Posterior vena cava (tissue), 2 donors: ENCODE data around the gene GLT1D1. TPM values are rescaled to one million over a fixed set of nuclear protein-coding genes. Genes with fewer than 3 reads are reported as not detected.

ENCODE experiments used
- DNase-seq: peaks from one replicate; pipeline ENCODE4 v3.0.0-alpha.2; 2020; ENCODE audit warnings: low spot score
- intact Hi-C, 2 donors: fragments of 100-400 bp; cut with DNase I; formaldehyde crosslinking; loops; one replicate each; pipeline versions ENCODE4 v1.14.1 to v1.14.2; 2022 to 2023
- total RNA-seq, 2 donors: library from RNA; stranded (reverse); fragmentation: NEBNext Ultra II Directional; extraction: Animal tissue kit (Norgen Biotek cat#: 25700); gene quantifications; one replicate each; pipeline ENCODE4 v1.2.1, GENCODE V29; 2021
- donor health status: DM: yes; HTN: yes; CAD: no.
- donor health status: DM: yes; HTN: yes; CAD: no.

GLT1D1 gene
- total RNA-seq, 2 donors from 2014 or later: 0.67 to 1.9 TPM

- intact Hi-C loops: loop anchor here in 1 of 2 donors (10.0 kb wide), 1 partner anchor 1439 kb away; no protein-coding TSS in a partner anchor
- no peak for DNase-seq
Measured at GRCh38 chr12:128976120-128976738, 123.0 kb downstream of the GLT1D1 start.

GRCh38 chr12:128977441-128977840 is 124.2 kb downstream of the GLT1D1 start:
- intact Hi-C loops: loop anchor here in 1 of 2 donors (10.0 kb wide), 1 partner anchor 1437 kb away; no protein-coding TSS in a partner anchor
- no peak for DNase-seq

GRCh38 chr12:128978067-128978466 is 124.8 kb downstream of the GLT1D1 start:
- DNase-seq: no peak
- intact Hi-C loops: loop anchor here in 1 of 2 donors (10.0 kb wide), 1 partner anchor 1437 kb away; no protein-coding TSS in a partner anchor

- intact Hi-C loops: no loop called here
- DNase-seq: no peak
Measured at GRCh38 chr12:128980623-128981022, 127.3 kb downstream of the GLT1D1 start.

GRCh38 chr12:128981971-128982533 is 128.8 kb downstream of the GLT1D1 start:
- intact Hi-C loops: no loop called here
- DNase-seq: no peak

- intact Hi-C loops: no loop called here
- no peak for DNase-seq
Measured at GRCh38 chr12:128982933-128983332, 129.7 kb downstream of the GLT1D1 start.

- no peak for DNase-seq
- intact Hi-C loops: no loop called here
Measured at GRCh38 chr12:128983371-128983770, 130.1 kb downstream of the GLT1D1 start.

GRCh38 chr12:128986957-128987356 is 133.7 kb downstream of the GLT1D1 start:
- intact Hi-C loops: no loop called here

DNA sequence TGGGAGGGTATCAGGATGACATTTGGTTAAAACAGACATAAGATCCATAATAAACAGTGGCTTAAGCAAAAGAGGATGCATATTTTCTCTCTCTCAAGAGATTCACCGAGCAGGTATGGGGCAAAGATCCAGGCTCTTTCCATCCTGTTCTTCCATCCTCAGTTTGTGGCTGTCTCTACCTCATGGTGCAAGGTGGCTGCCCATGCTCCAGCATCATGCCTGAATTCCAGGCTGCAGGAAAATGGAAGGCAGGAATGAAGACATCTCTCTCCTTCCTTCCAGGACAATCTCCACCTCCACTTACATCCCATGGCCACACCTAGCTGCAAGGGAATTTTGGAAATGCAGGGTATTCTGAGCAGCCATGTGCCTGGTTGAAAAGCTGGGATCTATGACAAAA is 136.0 kb downstream of the GLT1D1 start:
- intact Hi-C loops: no loop called here
- DNase-seq: no peak

More at GRCh38 chr12:128986957-128987356, 133.7 kb downstream of the GLT1D1 start:
- no peak for DNase-seq

GRCh38 chr12:128991716-128992115 is 138.4 kb downstream of the GLT1D1 start:
- no peak for DNase-seq
- intact Hi-C loops: no loop called here

- intact Hi-C loops: no loop called here
Measured at GRCh38 chr12:128992116-128992515, 138.8 kb downstream of the GLT1D1 start.

DNA sequence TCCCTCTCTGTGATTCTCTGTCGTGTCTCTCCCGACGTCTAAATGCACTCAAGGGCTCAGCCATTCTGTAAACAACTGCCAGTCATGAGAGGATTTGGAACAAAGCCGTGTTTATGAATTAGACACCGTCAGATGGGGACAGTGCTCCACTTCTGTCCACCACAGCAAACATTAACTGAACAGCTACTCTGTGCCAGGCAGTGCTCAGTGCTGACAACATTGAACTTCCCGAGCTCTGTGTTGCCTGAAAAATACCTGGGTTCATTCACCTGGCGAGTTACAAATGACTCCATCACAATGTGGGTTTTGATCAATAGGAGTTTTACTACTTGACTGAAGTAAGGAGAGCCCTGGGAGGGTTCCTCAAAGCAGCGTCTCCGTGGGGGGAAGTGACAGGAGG is 139.3 kb downstream of the GLT1D1 start:
- intact Hi-C loops: no loop called here
- DNase-seq: no peak

More at GRCh38 chr12:128992116-128992515, 138.8 kb downstream of the GLT1D1 start:
- DNase-seq: no peak

- DNase-seq: no peak
- intact Hi-C loops: no loop called here
Measured at GRCh38 chr12:128994856-128995255, 141.6 kb downstream of the GLT1D1 start.

- no peak for DNase-seq
- intact Hi-C loops: no loop called here
Measured at GRCh38 chr12:128995619-128996018, 142.3 kb downstream of the GLT1D1 start.

- no peak for DNase-seq
- intact Hi-C loops: no loop called here
Measured at GRCh38 chr12:129001826-129002225, 148.5 kb downstream of the GLT1D1 start.

DNA sequence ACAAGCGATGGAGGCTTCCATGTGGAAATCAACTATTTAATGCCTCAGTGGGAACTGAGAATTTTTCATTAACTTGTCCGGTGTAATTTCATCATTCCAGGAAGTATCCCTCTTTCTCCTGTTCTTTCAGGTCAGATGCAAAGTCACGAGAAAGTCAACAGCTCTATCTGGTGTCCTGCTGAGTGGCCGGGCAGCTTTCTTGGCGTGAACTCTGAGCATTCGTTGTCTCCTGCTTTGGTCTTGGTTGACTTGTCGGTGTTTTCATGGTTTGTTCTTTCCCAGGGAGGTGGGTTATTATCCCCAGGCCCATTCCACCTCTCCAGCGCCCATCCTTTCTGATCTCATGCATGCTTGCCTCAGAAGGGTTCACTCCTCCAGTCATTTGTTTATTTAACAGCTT is 149.1 kb downstream of the GLT1D1 start:
- DNase-seq: no peak
- intact Hi-C loops: no loop called here

DNA sequence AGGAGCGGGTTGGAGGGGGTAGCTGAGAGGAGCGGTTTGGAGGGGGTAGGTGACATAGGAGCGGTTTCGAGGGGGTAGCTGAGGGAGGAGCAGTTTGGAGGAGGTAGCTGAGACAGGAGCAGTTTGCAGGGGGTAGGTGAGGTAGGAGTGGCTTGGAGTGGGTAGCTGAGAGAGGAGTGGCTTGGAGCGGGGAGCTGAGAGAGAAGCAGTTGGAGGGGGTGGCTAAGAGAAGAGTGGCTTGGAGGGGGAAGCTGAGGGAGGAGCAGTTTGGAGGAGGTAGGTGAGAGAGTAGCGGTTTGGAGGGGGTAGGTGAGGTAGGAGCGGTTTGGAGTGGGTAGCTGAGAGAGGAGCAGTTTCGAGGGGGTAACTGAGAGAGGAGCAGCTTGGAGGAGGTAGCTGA is 152.1 kb downstream of the GLT1D1 start:
- intact Hi-C loops: no loop called here
- DNase-seq: no peak

DNA sequence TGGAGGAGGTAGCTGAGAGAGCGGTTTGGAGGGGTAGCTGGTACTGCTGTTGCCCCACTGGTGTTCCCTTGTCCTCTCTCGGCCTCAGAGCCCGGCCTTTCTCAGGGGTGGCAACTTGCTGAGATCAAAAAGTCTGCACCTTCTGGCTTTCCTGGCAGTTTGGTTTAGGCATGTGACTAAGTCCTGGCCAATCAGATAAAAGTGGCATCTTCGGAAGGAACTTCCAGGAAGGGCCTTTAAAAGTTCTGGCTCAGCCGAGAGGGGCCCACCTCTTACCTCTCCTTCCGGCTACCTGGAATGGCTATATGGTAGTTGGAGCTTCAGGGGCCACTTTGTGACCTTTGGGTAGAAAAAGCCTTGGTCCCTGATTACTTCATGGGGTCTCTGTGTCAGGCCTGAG is 152.6 kb downstream of the GLT1D1 start:
- no peak for DNase-seq
- intact Hi-C loops: no loop called here

GRCh38 chr12:129009833-129010622 is 156.8 kb downstream of the GLT1D1 start:
- DNase-seq: no peak
- intact Hi-C loops: no loop called here

GRCh38 chr12:129016159-129016558 is 162.9 kb downstream of the GLT1D1 start:
- DNase-seq: no peak
- intact Hi-C loops: no loop called here
